HepG2 (cell line): Measurements from ENCODE around the gene BSND. TPM values are rescaled to one million over a fixed set of nuclear protein-coding genes. Genes with fewer than 3 reads are reported as not detected.

Experiments
- ATAC-seq: fragments of 200-7000 bp; cut with Tn5 transposase; 3 replicates; pipeline ENCODE4 v1.9.1; 2020; ENCODE audit warnings: mild to moderate bottlenecking, moderate library complexity
- BruUV-seq: library from RNA; stranded (reverse); fragments of 400-500 nt; replicated peaks from 2 replicates; lab custom pipeline; 2021; lab: Mats Ljungman, UMichigan
- CTCF ChIA-PET: fragments of 300-600 bp; formaldehyde crosslinking; extraction: SDS; loops from one replicate; lab custom pipeline; 2021; ENCODE audit warnings: low total read pairs, inconsistent platforms, low intra/inter-chr PET ratio; lab: Yijun Ruan, JAX
- POLR2A ChIA-PET: fragments of 350-600 bp; sonication (Branson Sonifier 250); formaldehyde crosslinking; loops from one replicate; lab custom pipeline; 2020; ENCODE audit warnings: antibody characterized with exemption, inconsistent platforms; lab: Yijun Ruan, JAX
- DNase-seq: peaks from one replicate; pipeline ENCODE4 v3.0.0-alpha.2; 2015; ENCODE audit warnings: low spot score
- FAIRE-seq: peaks from 3 replicates; lab custom pipeline; 2011; peaks lifted over from hg19 to GRCh38; lab: Jason Lieb, UNC
- H2AFZ ChIP-seq: one replicate; pipeline ENCODE4 v1.6.1; 2011; ENCODE audit warnings: low read length, inconsistent platforms
- H3K27ac ChIP-seq: fragments of 300-600 bp; 3 replicates; pipeline ENCODE4 v1.8.0; 2011; ENCODE audit warnings: mixed run types, mild to moderate bottlenecking, mixed read lengths, low read length, inconsistent platforms; ENCODE audit not compliant: insufficient read depth; ENCODE audit errors: extremely low read length
- H3K27me3 ChIP-seq, 2 experiments: fragments of 200-600 bp in 1 of 2; 2 replicates in 1 of 2; 3 replicates in 1 of 2; pipeline versions ENCODE4 v1.6.0 to v1.8.0; 2011; ENCODE audit warnings: low read length in 2 of 2, mild to moderate bottlenecking in 2 of 2, moderate library complexity in 2 of 2, inconsistent platforms in 1 of 2; ENCODE audit not compliant: insufficient read depth in 2 of 2, control insufficient read depth in 1 of 2
- H3K36me3 ChIP-seq, 2 experiments: fragments of 200-600 bp in 1 of 2; replicated peaks in 1 of 2; 2 replicates in 1 of 2; 3 replicates in 1 of 2; pipeline versions ENCODE4 v1.5.1 to v1.8.0; 2011; ENCODE audit warnings: low read length in 2 of 2, inconsistent platforms in 1 of 2; ENCODE audit not compliant: insufficient read depth in 2 of 2, control insufficient read depth in 1 of 2
- H3K4me1 ChIP-seq: 2 replicates; pipeline ENCODE4 v1.5.1; 2012; ENCODE audit warnings: low read length, inconsistent platforms; ENCODE audit not compliant: insufficient read depth
- H3K4me2 ChIP-seq: 2 replicates; pipeline ENCODE4 v1.6.0; 2011; ENCODE audit warnings: low read depth, low read length, inconsistent platforms
- H3K4me3 ChIP-seq, 3 experiments: fragments of 200-600 bp in 1 of 3; sonication (generic), shearing (Covaris generic) in 1 of 3; replicated peaks in 1 of 3; 2 replicates each; pipeline ENCODE4 v1.5.1; 2011 to 2016; ENCODE audit warnings: low read length in 3 of 3, inconsistent platforms in 2 of 3, low read depth in 2 of 3, mild to moderate bottlenecking in 2 of 3, control low read depth in 1 of 3, mixed read lengths in 1 of 3; ENCODE audit not compliant: insufficient read depth in 1 of 3
- H3K79me2 ChIP-seq: one replicate; pipeline ENCODE4 v1.6.1; 2011; ENCODE audit warnings: low read length, inconsistent platforms; ENCODE audit not compliant: insufficient read depth
- H3K9ac ChIP-seq: 2 replicates; pipeline ENCODE4 v1.6.0; 2011; ENCODE audit warnings: mild to moderate bottlenecking, low read depth, low read length, inconsistent platforms; ENCODE audit not compliant: insufficient read depth
- H3K9me3 ChIP-seq: 2 replicates; pipeline ENCODE4 v1.5.1; 2012; ENCODE audit warnings: mild to moderate bottlenecking, low read length
- H4K20me1 ChIP-seq: 2 replicates; pipeline ENCODE4 v1.6.0; 2011; ENCODE audit warnings: inconsistent platforms, mild to moderate bottlenecking, low read length, moderate library complexity; ENCODE audit not compliant: insufficient read depth
- MIER3 ChIP-seq: IDR thresholded peaks from 2 replicates; pipeline ENCODE4 v1.6.1; 2016; ENCODE audit warnings: missing compliant biosample characterization, borderline replicate concordance
- RARA ChIP-seq: IDR thresholded peaks from 2 replicates; pipeline ENCODE4 v1.6.1; 2016; ENCODE audit warnings: missing genetic modification reagents, missing compliant biosample characterization
- SCMH1 ChIP-seq: sonication (generic); formaldehyde crosslinking; IDR thresholded peaks from 2 replicates; pipeline ENCODE4 v1.9.0; 2021; ENCODE audit warnings: missing genetic modification reagents, mild to moderate bottlenecking, borderline replicate concordance
- SMARCE1 ChIP-seq: fragments of 450-650 bp; IDR thresholded peaks from 2 replicates; pipeline ENCODE4 v1.6.1; 2017; ENCODE audit warnings: borderline replicate concordance
- ZBTB20 ChIP-seq: sonication (generic); formaldehyde crosslinking; IDR thresholded peaks from 2 replicates; pipeline ENCODE4 v1.8.1; 2023; ENCODE audit warnings: missing genetic modification reagents, low read depth, mild to moderate bottlenecking, borderline replicate concordance
- ZKSCAN1 ChIP-seq: fragments of 150-350 bp; IDR thresholded peaks from 2 replicates; pipeline ENCODE4 v1.6.1; 2014; ENCODE audit warnings: low read length
- ZNF629 ChIP-seq: sonication (generic); formaldehyde crosslinking; conservative IDR thresholded peaks from 2 replicates; pipeline ENCODE4 v1.5.0; 2020; ENCODE audit warnings: missing genetic modification reagents
- WGBS: methylation state at CpG from one replicate; pipeline ENCODE4 v1.1.6; 2017; ENCODE audit warnings: low lambda C conversion rate; 5-methylcytosine and 5-hydroxymethylcytosine counted together
- in situ Hi-C: cut with HindIII; loops from 2 replicates; pipeline ENCODE4 v1.10.0; 2017; ENCODE audit warnings: low pct_unique_long_range_greater_than_20kb; ENCODE audit not compliant: extremely low pct_ligation_motif_present
- intact Hi-C: fragments of 100-400 bp; cut with micrococcal nuclease; formaldehyde crosslinking; loops from one replicate; pipeline ENCODE4 v1.10.0; 2022; ENCODE audit not compliant: unreplicated experiment
- polyA plus RNA-seq, 8 experiments: library from polyadenylated mRNA; depleted of rRNA in 3 of 8; stranded (reverse) in 7 of 8; unstranded in 1 of 8; fragments of >200 nt; fragmentation: Illumina TruSeq in 4 of 8; extraction: Trizol in 4 of 8; gene quantifications; 2 replicates each; pipeline versions ENCODE4 v1.2.1 to v1.2.3, GENCODE V29; 2011 to 2016; ENCODE audit warnings: low read depth in 4 of 8, missing spikeins in 1 of 8, mixed read lengths in 1 of 8; ENCODE audit not compliant: insufficient read depth in 1 of 8
- total RNA-seq, 5 experiments: library from RNA; depleted of rRNA; stranded (reverse); fragments of >200 nt; fragmentation: Illumina TruSeq; extraction: Trizol; gene quantifications; 2 replicates each; pipeline ENCODE4 v1.2.3, GENCODE V29; 2016; ENCODE audit warnings: low read depth in 1 of 5
- TF ChIP-seq, protein P1 (sequence below): sonication (generic); formaldehyde crosslinking; IDR thresholded peaks from 2 replicates; pipeline ENCODE4 v1.8.0; 2022; ENCODE audit warnings: mild to moderate bottlenecking, missing genetic modification reagents; ENCODE audit not compliant: insufficient replicate concordance
- TF ChIP-seq, protein P2 (sequence below): sonication (generic); formaldehyde crosslinking; IDR thresholded peaks from 2 replicates; pipeline ENCODE4 v1.5.1; 2020; ENCODE audit warnings: mild to moderate bottlenecking, moderate library complexity, missing genetic modification reagents
- TF ChIP-seq, protein P3 (sequence below): sonication (generic); formaldehyde crosslinking; IDR thresholded peaks from 2 replicates; pipeline ENCODE4 v1.4.0; 2020; ENCODE audit warnings: missing genetic modification reagents, borderline replicate concordance

The BSND gene
- total and polyA plus RNA-seq, 2 of the 13 experiments (the other 11 are each of a cell fraction or from before 2014, with no cell fraction given) = not detected

DNA sequence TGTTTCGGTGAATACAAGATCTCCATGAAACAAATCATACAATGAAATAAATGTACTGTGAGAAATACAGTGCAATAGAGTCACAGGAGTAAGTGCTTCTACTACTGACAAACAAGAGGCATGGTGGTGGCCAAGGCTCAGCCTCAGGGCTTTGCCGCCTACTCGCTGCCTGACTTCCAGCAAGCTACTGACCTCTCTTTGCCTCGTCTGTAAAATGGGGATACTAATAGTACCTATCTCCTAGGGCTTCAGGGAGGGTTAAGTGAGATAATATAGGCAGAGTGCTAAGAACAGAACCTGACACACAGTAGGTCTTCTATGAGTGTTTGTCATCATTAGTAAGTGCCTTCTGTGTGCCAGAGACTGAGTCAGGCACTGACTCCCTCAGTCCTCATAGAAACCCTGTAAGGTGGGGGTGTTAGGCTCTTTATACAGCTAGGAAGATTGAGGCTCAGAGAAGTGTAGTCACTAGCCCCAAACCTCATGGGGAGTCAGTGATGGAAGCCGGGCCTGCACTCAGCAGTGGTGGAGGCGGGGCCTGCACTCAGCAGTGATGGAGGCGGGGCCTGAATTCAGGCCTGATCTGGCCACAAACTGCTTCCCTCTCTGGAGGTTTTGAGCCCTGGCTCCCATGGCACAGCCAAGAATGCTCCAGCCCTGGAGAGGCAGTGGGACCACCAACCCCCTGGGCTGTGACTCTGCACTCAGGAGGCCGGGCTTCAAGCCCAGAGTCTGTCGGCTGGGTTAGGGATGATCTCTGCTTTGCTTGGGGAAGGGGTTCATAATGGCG, 6.8 kb downstream of the BSND start:
- H3K27ac ChIP-seq = no peak overlapping the region
- in situ Hi-C loops = no loop called here
- H3K9ac ChIP-seq = no peak overlapping the region
- no peak overlapping the region for H3K4me3 ChIP-seq
- H2AFZ ChIP-seq = no peak overlapping the region
- BruUV-seq = no TSS peak
- WGBS = 35% methylated on average over 6 of the region's 10 CpGs
- H3K4me1 ChIP-seq = peaks cover 7% of the 10 kb centered on the region; the same call in 1 of the 2 replicates
- H3K79me2 ChIP-seq = no peaks in the 10 kb centered on the region
- ChIA-PET CTCF (no interaction called here), POLR2A (no interaction called here)
- H3K36me3 ChIP-seq = no peaks in the 10 kb centered on the region
- FAIRE-seq = no peak
- H3K9me3 ChIP-seq = no peaks in the 10 kb centered on the region
- H3K27me3 ChIP-seq = peaks cover 0 to 3% of the 10 kb centered on the region in 2 experiments; a peak in 3 of 5 replicates
- no peak overlapping the region for H3K4me2 ChIP-seq
- intact Hi-C loops = no loop called here
- TF ChIP-seq ZNF629 (CRISPR knock-in tag) (peak; percentile 59; the same call in 1 of the 2 replicates), RARA (no peak), ZKSCAN1 (peak; percentile 53)
- DNase-seq = no peak
- H4K20me1 ChIP-seq = no peaks in the 10 kb centered on the region
- no peak for ATAC-seq

DNA sequence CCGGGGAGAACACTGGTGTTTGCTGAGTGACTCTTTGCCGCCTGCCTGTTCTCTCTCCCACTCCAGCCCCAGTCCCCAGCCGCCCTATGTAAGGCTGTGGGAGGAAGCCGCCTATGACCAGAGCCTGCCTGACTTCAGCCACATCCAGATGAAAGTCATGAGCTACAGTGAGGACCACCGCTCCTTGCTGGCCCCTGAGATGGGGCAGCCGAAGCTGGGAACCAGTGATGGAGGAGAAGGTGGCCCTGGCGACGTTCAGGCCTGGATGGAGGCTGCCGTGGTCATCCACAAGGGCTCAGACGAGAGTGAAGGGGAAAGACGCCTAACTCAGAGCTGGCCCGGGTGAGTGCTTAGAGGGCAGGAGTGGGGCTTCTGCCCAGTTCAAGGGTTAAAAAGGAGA, 8.2 kb downstream of the BSND start:
- POLR2A ChIA-PET = no interaction called here
- FAIRE-seq = no peak
- TF ChIP-seq SMARCE1 (no peak), SCMH1 (CRISPR knock-in tag) (no peak), MIER3 (no peak), ZBTB20 (CRISPR knock-in tag) (no peak)
- TF ChIP-seq, protein P1, sequence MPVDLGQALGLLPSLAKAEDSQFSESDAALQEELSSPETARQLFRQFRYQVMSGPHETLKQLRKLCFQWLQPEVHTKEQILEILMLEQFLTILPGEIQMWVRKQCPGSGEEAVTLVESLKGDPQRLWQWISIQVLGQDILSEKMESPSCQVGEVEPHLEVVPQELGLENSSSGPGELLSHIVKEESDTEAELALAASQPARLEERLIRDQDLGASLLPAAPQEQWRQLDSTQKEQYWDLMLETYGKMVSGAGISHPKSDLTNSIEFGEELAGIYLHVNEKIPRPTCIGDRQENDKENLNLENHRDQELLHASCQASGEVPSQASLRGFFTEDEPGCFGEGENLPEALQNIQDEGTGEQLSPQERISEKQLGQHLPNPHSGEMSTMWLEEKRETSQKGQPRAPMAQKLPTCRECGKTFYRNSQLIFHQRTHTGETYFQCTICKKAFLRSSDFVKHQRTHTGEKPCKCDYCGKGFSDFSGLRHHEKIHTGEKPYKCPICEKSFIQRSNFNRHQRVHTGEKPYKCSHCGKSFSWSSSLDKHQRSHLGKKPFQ = no peak
- TF ChIP-seq, protein P2, sequence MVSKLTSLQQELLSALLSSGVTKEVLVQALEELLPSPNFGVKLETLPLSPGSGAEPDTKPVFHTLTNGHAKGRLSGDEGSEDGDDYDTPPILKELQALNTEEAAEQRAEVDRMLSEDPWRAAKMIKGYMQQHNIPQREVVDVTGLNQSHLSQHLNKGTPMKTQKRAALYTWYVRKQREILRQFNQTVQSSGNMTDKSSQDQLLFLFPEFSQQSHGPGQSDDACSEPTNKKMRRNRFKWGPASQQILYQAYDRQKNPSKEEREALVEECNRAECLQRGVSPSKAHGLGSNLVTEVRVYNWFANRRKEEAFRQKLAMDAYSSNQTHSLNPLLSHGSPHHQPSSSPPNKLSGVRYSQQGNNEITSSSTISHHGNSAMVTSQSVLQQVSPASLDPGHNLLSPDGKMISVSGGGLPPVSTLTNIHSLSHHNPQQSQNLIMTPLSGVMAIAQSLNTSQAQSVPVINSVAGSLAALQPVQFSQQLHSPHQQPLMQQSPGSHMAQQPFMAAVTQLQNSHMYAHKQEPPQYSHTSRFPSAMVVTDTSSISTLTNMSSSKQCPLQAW (CRISPR knock-in tag) = no peak
- TF ChIP-seq, protein P3, sequence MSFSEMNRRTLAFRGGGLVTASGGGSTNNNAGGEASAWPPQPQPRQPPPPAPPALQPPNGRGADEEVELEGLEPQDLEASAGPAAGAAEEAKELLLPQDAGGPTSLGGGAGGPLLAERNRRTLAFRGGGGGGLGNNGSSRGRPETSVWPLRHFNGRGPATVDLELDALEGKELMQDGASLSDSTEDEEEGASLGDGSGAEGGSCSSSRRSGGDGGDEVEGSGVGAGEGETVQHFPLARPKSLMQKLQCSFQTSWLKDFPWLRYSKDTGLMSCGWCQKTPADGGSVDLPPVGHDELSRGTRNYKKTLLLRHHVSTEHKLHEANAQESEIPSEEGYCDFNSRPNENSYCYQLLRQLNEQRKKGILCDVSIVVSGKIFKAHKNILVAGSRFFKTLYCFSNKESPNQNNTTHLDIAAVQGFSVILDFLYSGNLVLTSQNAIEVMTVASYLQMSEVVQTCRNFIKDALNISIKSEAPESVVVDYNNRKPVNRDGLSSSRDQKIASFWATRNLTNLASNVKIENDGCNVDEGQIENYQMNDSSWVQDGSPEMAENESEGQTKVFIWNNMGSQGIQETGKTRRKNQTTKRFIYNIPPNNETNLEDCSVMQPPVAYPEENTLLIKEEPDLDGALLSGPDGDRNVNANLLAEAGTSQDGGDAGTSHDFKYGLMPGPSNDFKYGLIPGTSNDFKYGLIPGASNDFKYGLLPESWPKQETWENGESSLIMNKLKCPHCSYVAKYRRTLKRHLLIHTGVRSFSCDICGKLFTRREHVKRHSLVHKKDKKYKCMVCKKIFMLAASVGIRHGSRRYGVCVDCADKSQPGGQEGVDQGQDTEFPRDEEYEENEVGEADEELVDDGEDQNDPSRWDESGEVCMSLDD (CRISPR knock-in tag) = no peak

More for the DNA sequence above, 8.2 kb downstream of the BSND start:
- Histone ChIP-seq H2AFZ (no peak overlapping the region), H3K4me3 (no peak overlapping the region), H3K79me2 (no peaks in the 10 kb centered on the region), H3K4me2 (no peak overlapping the region), H3K27me3 (peaks cover 3 to 5% of the 10 kb centered on the region in 2 experiments; a peak in 3 of 5 replicates), H3K4me1 (peaks cover 7% of the 10 kb centered on the region; the same call in 1 of the 2 replicates), H3K36me3 (no peaks in the 10 kb centered on the region), H3K9ac (no peak overlapping the region), H3K9me3 (no peaks in the 10 kb centered on the region), H3K27ac (no peak overlapping the region), H4K20me1 (no peaks in the 10 kb centered on the region)
- DNase-seq (no peak), ATAC-seq (no peak)
- intact Hi-C loops = no loop called here
- in situ Hi-C loops = no loop called here
- CTCF ChIA-PET = no interaction called here
- 45% methylated on average over 12 of the region's 12 CpGs for WGBS
- no TSS peak for BruUV-seq
